Mucosa of descending colon (tissue), 3 donors: ENCODE data around the gene DNAJB8. TPM values are rescaled to one million over a fixed set of nuclear protein-coding genes. Genes with fewer than 3 reads are reported as not detected.

Experiments used
- ATAC-seq: fragments of 200-7000 bp; cut with Tn5 transposase; one replicate; pipeline ENCODE4 v1.9.1; 2020; ENCODE audit warnings: mild to moderate bottlenecking, moderate library complexity
- DNase-seq, 3 donors: peaks; one replicate each; pipeline ENCODE4 v3.0.0-alpha.2; 2020
- H3K36me3 ChIP-seq: fragments of 200-600 bp; one replicate; pipeline ENCODE4 v1.8.0; 2021; ENCODE audit warnings: low read depth, mild to moderate bottlenecking
- H3K4me1 ChIP-seq: fragments of 200-600 bp; one replicate; pipeline ENCODE4 v1.8.0; 2021; ENCODE audit warnings: low read depth, mild to moderate bottlenecking
- H3K4me3 ChIP-seq: fragments of 200-600 bp; one replicate; pipeline ENCODE4 v1.8.0; 2021; ENCODE audit warnings: mild to moderate bottlenecking
- H3K9me3 ChIP-seq: fragments of 200-600 bp; one replicate; pipeline ENCODE4 v1.8.0; 2021; ENCODE audit warnings: mild to moderate bottlenecking
- intact Hi-C, 2 donors: fragments of 100-400 bp; cut with DNase I in 1 of 2; cut with micrococcal nuclease in 1 of 2; formaldehyde crosslinking; loops; one replicate each; pipeline versions ENCODE4 v1.11.0 to v1.11.1; 2022; cut with DNase I, micrococcal nuclease
- total RNA-seq, 3 donors: library from RNA; stranded (reverse); fragmentation: NEBNext Ultra II Directional in 2 of 3; extraction: Animal tissue kit (Norgen Biotek cat#: 25700) in 2 of 3; gene quantifications; one replicate each; pipeline versions ENCODE4 v1.2.1 to v1.2.4, GENCODE V29; 2021 to 2023
- TF ChIP-seq, protein P1 (sequence below): fragments of 200-600 bp; IDR thresholded peaks from one replicate; pipeline ENCODE4 v1.8.0; 2022; ENCODE audit warnings: antibody characterized with exemption, mild to moderate bottlenecking
- donor health status: DM: no; HTN: no; CAD: no; lungs with moderate emphysema.
- donor health status: DM: no; HTN: no; CAD: no.
- donor health status: DM: no; HTN: yes; CAD: no.

Gene DNAJB8
- total RNA-seq, 3 donors from 2014 or later = not detected

DNA sequence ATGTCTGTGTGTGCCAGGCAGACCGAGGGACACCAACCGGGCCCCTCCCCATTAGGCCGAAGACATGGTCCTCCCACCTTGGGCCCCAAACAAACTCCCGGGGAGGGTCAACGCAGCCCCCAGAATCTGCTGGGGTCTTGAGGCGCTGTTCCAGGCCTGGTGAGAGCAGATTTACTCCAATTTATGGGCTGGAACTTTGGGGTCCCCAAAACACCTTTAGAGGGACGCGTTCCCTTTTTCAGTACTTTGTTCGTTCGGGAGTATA is 23.9 kb upstream of the DNAJB8 start:
- ATAC-seq = no peak
- no peak for DNase-seq
- intact Hi-C loops = no loop called here
- Histone ChIP-seq H3K36me3 (no peaks in the 10 kb centered on the region), H3K4me3 (no peak overlapping the region), H3K4me1 (peaks cover 49% of the 10 kb centered on the region), H3K9me3 (no peaks in the 10 kb centered on the region)
- TF ChIP-seq, protein P1, sequence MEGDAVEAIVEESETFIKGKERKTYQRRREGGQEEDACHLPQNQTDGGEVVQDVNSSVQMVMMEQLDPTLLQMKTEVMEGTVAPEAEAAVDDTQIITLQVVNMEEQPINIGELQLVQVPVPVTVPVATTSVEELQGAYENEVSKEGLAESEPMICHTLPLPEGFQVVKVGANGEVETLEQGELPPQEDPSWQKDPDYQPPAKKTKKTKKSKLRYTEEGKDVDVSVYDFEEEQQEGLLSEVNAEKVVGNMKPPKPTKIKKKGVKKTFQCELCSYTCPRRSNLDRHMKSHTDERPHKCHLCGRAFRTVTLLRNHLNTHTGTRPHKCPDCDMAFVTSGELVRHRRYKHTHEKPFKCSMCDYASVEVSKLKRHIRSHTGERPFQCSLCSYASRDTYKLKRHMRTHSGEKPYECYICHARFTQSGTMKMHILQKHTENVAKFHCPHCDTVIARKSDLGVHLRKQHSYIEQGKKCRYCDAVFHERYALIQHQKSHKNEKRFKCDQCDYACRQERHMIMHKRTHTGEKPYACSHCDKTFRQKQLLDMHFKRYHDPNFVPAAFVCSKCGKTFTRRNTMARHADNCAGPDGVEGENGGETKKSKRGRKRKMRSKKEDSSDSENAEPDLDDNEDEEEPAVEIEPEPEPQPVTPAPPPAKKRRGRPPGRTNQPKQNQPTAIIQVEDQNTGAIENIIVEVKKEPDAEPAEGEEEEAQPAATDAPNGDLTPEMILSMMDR = no peak

DNA sequence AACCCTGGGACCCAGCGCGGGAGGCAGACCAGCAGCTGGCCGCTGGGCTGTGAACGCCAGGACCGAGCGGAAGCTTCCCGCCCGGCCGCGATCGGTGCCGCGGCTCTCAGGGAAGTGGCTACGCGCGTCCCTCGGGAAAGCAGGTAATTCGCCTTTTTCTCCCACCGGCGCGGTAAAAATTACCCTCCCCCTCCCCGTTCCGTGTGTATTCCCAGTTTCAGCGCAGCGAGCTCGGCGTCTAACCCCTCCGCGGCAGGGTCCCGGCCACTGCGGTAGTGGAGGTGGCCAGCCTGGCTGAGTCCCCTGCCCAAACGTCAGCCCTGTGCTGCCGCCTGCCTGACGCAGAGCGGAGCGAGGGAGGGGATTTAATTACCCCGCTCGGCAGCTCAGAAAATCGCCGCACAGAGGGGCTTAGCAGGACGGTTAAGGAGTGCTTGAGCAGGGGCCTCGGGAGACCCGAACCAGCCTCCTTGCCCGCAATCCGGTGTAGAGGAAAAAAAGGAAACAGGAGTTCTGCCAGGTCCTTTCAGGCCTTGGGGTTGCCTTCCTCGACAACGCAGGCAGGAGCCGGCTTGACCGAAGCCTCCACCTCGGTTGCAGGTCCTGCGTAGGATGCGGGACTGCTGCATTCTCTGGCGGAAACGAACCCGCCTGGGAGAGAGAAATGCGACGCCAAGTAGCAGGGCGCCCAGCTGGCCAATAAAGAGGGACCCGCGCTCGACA is 23.4 kb upstream of the DNAJB8 start:
- H3K9me3 ChIP-seq = no peaks in the 10 kb centered on the region
- H3K4me3 ChIP-seq = no peak overlapping the region
- TF ChIP-seq, protein P1 = no peak
- H3K36me3 ChIP-seq = no peaks in the 10 kb centered on the region
- peaks cover 49% of the 10 kb centered on the region for H3K4me1 ChIP-seq
- peak; percentile 35 for ATAC-seq
- peak in 1 of 3 donors; percentile 50 for DNase-seq
- intact Hi-C loops = no loop called here

DNA sequence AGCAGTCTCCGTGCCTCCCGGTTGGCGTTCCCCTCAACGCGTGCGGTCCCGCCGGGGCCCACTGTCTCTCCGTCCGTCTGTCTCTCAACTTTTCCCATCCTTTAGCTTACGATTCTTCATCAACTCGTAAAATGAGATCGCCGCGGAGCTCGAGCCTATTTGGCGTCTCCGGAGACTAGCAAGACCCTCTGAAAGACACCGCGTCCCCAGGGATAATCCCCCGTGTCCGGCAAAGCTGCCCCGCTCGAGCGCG is 22.9 kb upstream of the DNAJB8 start:
- intact Hi-C loops = no loop called here
- ATAC-seq = no peak
- Histone ChIP-seq H3K9me3 (no peaks in the 10 kb centered on the region), H3K36me3 (no peaks in the 10 kb centered on the region), H3K4me1 (peaks cover 49% of the 10 kb centered on the region), H3K4me3 (no peak overlapping the region)
- no peak for DNase-seq
- TF ChIP-seq, protein P1 = no peak

DNA sequence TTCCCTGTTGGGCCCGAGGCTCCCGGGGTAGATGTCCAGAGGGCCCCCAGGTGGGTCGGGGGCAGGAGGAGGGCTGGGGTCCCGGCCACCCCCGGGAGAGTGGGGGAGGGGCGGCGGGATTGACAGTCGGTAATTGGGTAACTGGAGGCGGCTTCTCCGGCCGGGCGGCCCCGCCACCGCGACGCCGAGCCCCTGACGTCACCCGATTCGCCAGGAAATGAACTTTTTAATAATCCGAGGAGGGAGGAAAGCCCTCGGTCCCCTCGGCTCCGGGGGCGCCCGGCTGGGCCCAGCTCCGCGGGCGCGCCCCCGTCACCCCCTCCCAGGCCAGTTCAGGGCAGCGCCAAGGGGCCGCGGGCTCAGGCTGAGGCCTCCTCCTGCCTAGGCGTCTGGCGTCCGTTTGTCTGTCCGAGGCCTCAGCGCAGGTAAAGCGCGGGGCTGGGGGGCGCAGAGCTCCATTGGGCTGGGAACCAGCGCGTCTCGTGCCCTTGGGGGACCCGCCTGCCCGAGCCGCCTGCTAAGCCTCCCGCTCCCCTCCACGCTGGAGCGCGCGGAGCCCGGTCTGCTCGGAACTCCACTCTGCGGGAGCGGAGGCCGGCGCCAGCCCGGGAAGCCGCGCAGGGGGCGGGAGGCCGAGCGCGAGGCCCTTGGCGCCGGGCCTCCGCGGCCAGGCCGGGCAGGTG is 22.4 kb upstream of the DNAJB8 start:
- H3K4me1 ChIP-seq = peaks cover 49% of the 10 kb centered on the region
- DNase-seq = peak in 1 of 3 donors; percentile 58
- intact Hi-C loops = no loop called here
- no peak overlapping the region for H3K4me3 ChIP-seq
- ATAC-seq = peak; percentile 38
- H3K9me3 ChIP-seq = no peaks in the 10 kb centered on the region
- TF ChIP-seq, protein P1 = no peak
- no peaks in the 10 kb centered on the region for H3K36me3 ChIP-seq

DNA sequence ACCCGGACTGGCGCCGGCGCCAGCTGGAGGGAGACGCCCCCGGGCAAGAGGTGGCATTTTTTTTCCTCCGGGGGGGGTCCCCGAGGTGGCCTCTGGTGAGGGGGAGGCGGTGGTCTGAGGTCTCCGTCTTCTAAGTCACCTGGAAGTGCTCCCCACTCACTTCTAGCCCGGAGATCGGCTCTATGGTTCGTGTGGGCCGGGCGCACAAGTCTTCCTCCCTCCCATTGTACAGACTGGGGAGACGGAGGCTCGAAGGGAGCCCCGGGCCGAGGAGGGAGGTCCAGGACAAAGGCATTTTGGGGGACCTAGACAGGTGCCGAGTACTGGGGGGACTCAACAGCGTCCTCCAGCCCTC is 21.9 kb upstream of the DNAJB8 start:
- Histone ChIP-seq H3K9me3 (no peaks in the 10 kb centered on the region), H3K4me1 (peaks cover 49% of the 10 kb centered on the region), H3K36me3 (no peaks in the 10 kb centered on the region), H3K4me3 (no peak overlapping the region)
- DNase-seq = no peak
- ATAC-seq = no peak
- intact Hi-C loops = no loop called here
- TF ChIP-seq, protein P1 = no peak
